Mammary epithelial cell (primary cell): ENCODE results near the gene HYAL3.

ENCODE experiments used
- CTCF ChIP-seq, 2 donors: IDR thresholded peaks in 1 of 2; conservative IDR thresholded peaks in 1 of 2; 2 replicates each; pipeline ENCODE4 v1.5.1; 2011 to 2012; ENCODE audit warnings: inconsistent platforms in 2 of 2, low read length in 2 of 2, mild to moderate bottlenecking in 2 of 2, control low read depth in 1 of 2, low read depth in 1 of 2; ENCODE audit not compliant: insufficient read depth in 1 of 2; ENCODE audit errors: extremely low read depth in 1 of 2
- EZH2 ChIP-seq: IDR thresholded peaks from 2 replicates; pipeline ENCODE4 v1.6.1; 2012; ENCODE audit warnings: low read length, inconsistent platforms, borderline replicate concordance

- no peak for TF ChIP-seq EZH2
- no peak for TF ChIP-seq CTCF (conservative IDR thresholded peaks at IDR 0.05 in 1 of 2, IDR thresholded peaks at IDR 0.05 in 1 of 2; ENCODE audit: extremely low read depth in 1 of 2, insufficient read depth in 1 of 2, low read depth in 1 of 2, low read length in 2 of 2)
These were observed 11.9 kb downstream of the HYAL3 start for GRCh38 chr3:50287262-50287661.
